ENCODE measurements around the gene MMP15. TPM values are rescaled to one million over a fixed set of nuclear protein-coding genes. Genes with fewer than 3 reads are reported as not detected.
"Not testable (repeated sequence)": the region's sequence is repeated elsewhere in the genome, so short reads cannot be mapped to it uniquely, and the experiment has no call there.

Gene MMP15
- total RNA-seq, 4 donors from 2014 or later = 11.4 to 32.9 (median 28.4) TPM

DNA sequence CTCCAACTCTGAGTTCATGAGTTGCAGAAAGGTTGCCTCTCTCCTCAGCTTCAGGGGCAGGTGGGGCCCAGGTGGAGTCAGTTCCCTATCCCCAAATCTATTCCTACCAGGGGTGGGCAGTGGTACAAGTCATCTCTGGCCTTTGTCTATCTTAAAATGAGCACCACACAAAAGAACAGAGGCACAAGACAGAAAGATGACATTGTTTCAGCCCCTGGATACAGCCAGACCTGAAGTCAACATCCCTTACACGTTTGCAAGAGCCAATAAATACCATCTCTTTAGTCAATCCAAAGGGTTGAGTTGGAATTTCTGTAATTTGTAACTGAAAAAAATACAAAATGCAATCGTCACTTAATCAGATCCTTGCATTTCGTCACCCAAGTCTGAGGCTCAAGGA lies 32.2 kb downstream of the MMP15 start:
- no peak for DNase-seq (ENCODE audit: low spot score in 2 of 2)
- H3K9me3 ChIP-seq = no peaks in the 10 kb centered on the region
- H3K27me3 ChIP-seq = no peaks in the 10 kb centered on the region
- no peaks in the 10 kb centered on the region for H3K4me1 ChIP-seq
- TF ChIP-seq EP300 (IDR thresholded peaks at IDR 0.05) (no peak), POLR2A (IDR thresholded peaks at IDR 0.05) (no peak)
- TF ChIP-seq, protein P1, sequence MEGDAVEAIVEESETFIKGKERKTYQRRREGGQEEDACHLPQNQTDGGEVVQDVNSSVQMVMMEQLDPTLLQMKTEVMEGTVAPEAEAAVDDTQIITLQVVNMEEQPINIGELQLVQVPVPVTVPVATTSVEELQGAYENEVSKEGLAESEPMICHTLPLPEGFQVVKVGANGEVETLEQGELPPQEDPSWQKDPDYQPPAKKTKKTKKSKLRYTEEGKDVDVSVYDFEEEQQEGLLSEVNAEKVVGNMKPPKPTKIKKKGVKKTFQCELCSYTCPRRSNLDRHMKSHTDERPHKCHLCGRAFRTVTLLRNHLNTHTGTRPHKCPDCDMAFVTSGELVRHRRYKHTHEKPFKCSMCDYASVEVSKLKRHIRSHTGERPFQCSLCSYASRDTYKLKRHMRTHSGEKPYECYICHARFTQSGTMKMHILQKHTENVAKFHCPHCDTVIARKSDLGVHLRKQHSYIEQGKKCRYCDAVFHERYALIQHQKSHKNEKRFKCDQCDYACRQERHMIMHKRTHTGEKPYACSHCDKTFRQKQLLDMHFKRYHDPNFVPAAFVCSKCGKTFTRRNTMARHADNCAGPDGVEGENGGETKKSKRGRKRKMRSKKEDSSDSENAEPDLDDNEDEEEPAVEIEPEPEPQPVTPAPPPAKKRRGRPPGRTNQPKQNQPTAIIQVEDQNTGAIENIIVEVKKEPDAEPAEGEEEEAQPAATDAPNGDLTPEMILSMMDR (IDR thresholded peaks at IDR 0.05) = no peak
- 71 to 75% methylated on average over 3 of the region's 3 CpGs for WGBS, 2 donors
- H3K36me3 ChIP-seq = no peaks in the 10 kb centered on the region
- no peak overlapping the region for H3K27ac ChIP-seq
- no peak overlapping the region for H3K4me3 ChIP-seq

DNA sequence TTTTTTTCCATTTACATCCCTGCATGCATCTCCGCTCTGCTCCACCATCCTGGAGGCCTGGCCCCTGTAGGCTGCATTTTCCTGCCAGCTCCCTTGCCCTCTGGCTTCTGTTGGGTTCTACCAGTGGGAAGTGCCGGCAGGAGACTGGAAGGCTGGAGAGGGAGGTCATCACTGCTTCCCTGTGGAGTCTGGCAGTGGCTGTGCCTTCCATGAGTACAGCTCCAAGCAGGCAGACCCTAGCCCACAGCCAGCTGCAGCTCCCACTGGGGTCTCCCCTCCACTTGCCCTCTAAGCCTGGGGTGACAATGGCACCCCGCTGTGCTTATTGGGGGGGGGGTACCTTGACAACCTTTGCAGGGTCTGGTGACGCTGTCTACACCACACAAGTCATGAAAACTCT lies 37.3 kb downstream of the MMP15 start:
- Histone ChIP-seq H3K4me1 (peaks cover 0 to 8% (median 0%) of the 10 kb centered on the region in 4 donors), H3K27me3 (no peaks in the 10 kb centered on the region), H3K9me3 (no peaks in the 10 kb centered on the region), H3K27ac (no peak overlapping the region), H3K36me3 (no peaks in the 10 kb centered on the region), H3K4me3 (no peak overlapping the region)
- TF ChIP-seq EP300 (IDR thresholded peaks at IDR 0.05) (no peak), POLR2A (IDR thresholded peaks at IDR 0.05) (no peak)
- TF ChIP-seq, protein P1 (IDR thresholded peaks at IDR 0.05) = no peak
- DNase-seq (ENCODE audit: low spot score in 2 of 2) = no peak
- WGBS, 2 donors = 75 to 80% methylated on average over 4 of the region's 4 CpGs

DNA sequence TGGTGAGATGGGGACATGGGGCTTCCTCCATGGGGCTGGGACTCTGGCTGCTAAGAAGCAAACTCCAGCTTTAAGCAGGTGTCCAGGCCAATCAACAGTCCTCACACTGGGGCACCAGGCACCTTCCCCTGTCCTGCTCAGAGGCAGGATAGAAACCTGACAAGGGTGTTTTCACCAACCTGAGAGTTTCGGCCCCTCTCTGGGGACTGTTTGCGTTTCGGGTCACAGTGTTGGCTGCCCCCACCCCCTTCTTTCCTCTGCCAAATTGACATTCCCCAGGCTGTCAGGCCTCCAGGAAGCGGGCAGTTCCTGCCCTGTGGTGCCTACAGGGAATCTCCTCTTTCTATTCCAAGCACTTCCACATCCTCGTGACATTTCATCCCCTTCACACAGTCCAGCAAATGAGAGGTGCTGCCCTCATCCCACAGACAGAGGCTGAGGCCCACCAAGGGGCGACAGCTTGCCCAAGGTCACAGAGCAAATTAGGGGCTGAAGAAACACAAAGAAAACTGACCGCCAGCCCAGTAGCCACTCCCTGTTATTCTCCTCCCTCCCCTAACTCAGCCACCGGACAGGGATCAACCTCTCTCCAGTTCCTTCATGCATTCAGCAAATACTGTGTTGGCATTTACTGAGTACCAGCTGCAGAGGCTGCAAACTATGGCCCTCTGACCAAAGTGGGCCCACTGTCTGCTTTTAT lies 38.0 kb downstream of the MMP15 start:
- TF ChIP-seq EP300 (IDR thresholded peaks at IDR 0.05) (no peak), POLR2A (IDR thresholded peaks at IDR 0.05) (no peak)
- TF ChIP-seq, protein P1 (IDR thresholded peaks at IDR 0.05) = no peak
- Histone ChIP-seq H3K27ac (no peak overlapping the region), H3K4me3 (no peak overlapping the region), H3K27me3 (no peaks in the 10 kb centered on the region), H3K36me3 (no peaks in the 10 kb centered on the region), H3K9me3 (no peaks in the 10 kb centered on the region), H3K4me1 (peaks cover 0 to 8% (median 0%) of the 10 kb centered on the region in 4 donors)
- 23 to 28% methylated on average over 8 of the region's 8 CpGs for WGBS, 2 donors
- no peak for DNase-seq (ENCODE audit: low spot score in 2 of 2)

DNA sequence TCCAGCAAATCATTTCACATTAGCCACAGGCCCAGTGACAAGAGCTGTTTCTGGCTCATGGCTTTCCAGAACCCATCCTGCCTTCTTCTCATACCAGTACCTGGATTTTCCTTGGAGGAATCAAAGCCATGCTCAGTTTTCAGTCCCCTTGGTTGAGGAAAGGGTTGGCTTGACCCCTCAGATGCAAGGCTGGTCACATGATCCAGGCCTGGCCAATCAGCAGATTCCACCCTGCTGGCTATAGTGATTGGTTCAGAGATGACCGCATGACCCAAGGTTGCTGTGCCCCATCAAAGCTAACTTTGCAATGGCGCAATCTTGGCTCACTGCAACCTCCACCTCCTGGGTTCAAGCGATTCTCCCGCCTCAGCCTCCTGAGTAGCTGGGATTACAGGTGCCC lies 45.0 kb downstream of the MMP15 start:
- no peak overlapping the region for H3K27ac ChIP-seq
- WGBS, 2 donors = 100% methylated on average over 3 to 4 of the region's 4 CpGs
- no peaks in the 10 kb centered on the region for H3K9me3 ChIP-seq
- H3K4me1 ChIP-seq = no peaks in the 10 kb centered on the region
- no peak overlapping the region for H3K4me3 ChIP-seq
- H3K36me3 ChIP-seq = no peaks in the 10 kb centered on the region
- TF ChIP-seq, protein P1 (IDR thresholded peaks at IDR 0.05) = no peak
- TF ChIP-seq EP300 (IDR thresholded peaks at IDR 0.05) (no peak), POLR2A (IDR thresholded peaks at IDR 0.05) (no peak)
- no peak for DNase-seq (ENCODE audit: low spot score in 2 of 2)
- H3K27me3 ChIP-seq = no peaks in the 10 kb centered on the region

DNA sequence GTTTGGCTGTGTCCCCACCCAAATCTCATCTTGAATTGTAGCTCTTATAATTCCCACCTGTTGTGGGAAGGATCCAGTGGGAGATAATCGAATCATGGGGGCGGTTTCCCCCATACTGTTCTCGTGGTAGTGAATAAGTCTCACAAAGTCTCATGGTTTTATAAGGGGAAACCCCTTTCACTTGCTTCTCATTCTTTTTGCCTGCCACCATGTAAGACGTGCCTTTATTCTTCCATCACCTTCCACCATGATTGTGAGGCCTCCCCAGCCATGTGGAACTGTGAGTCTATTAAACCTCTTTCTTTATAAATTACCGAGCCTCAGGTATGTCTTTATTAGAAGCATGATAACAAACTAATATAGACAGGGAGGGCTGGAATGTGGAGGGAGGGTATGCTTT lies 46.6 kb downstream of the MMP15 start:
- 84 to 85% methylated on average over 5 of the region's 5 CpGs for WGBS, 2 donors
- H3K9me3 ChIP-seq = peaks cover 0 to 12% (median 0%) of the 10 kb centered on the region in 4 donors
- H3K27ac ChIP-seq; H3K4me3 ChIP-seq; DNase-seq (ENCODE audit: low spot score in 2 of 2); H3K27me3 ChIP-seq; H3K4me1 ChIP-seq; H3K36me3 ChIP-seq: not testable (repeated sequence)

DNA sequence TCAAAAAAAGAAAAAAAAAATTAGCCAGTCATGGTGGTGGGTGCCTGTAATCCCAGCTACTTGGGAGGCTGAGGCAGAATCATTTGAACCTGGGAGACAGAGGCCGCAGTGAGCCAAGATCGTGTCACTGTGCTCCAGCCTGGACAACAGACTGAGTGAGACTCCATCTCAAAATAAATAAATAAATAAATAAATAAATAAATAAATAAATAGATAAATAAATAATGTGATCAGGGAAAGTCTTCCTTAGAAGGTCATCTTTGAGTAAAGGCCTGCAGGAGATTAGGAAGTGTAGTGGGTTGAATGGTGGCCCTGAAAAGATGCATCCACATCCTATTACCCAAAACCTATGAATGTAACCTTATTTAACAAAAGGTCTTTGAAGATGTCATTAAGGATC lies 47.5 kb downstream of the MMP15 start:
- not testable (repeated sequence) for H3K4me1 ChIP-seq; H3K36me3 ChIP-seq; H3K27ac ChIP-seq; H3K27me3 ChIP-seq; DNase-seq (ENCODE audit: low spot score in 2 of 2); H3K4me3 ChIP-seq
- WGBS, 2 donors = 95 to 98% methylated on average over 2 of the region's 2 CpGs
- H3K9me3 ChIP-seq = peaks cover 0 to 12% (median 0%) of the 10 kb centered on the region in 4 donors
